ENCODE data around the gene GRAMD1A. TPM values are rescaled to one million over a fixed set of nuclear protein-coding genes. Genes with fewer than 3 reads are reported as not detected.
"Not testable (repeated sequence)": the region's sequence is repeated elsewhere in the genome, so short reads cannot be mapped to it uniquely, and the experiment has no call there.

The GRAMD1A gene
- 56.1 TPM for polyA plus RNA-seq (2013, experiment 1 of 2; ENCODE audit: insufficient read length)
- 50.8 TPM for polyA plus RNA-seq (2013, experiment 2 of 2; ENCODE audit: insufficient read length)

DNA sequence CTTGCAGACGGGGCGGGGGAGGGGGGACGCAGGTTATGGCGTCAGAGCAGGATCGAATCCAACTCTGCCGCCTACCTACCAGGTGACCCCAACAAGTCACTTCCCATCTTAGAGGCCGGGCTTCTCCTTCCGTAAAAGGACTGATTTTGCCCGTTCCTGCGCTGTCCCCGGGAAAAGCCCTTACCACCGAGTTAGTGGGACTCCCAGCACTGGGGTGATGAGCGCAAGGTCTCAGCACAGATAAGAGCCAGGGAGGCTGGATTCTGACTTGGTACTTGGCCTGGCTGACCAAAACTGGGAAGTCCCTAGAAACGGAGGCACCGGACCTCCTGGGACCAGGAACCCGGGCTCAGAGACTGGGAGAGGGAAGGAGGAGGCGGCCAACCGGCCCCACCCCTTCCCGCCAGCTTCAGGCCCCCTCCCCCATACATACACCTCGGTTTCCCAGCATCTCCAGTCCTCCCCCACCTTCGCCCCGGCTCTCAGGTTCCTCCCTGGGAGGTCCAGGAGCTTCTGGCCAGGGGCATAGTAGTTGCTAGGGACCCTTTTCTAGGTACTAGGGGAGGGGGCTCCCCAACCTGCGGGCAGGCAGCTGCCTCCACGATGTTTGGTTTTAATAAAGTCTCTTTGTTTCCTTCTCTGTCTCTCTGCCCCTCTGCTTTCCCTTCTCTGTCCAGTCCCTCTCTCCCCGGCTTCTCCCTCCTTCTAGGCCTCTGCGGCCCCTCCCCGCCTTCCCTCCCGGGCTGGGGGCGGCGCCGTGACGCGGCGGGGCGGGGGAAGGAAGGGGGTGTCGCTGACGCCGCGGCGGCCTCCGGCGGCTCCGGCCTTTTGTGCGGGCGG is at the start of gene GRAMD1A:
Gene GRAMD1A, plus strand, starts transcription at position 826 of the 840 bp plus-strand sequence. CDS start 156 bp downstream, outside the sequence.
- peak; percentile 90 for DNase-seq

GRCh38 chr19:34953092-34953491 is 47.0 kb upstream of the GRAMD1A start:
- no peak for DNase-seq

GRCh38 chr19:34957830-34958751 is 42.0 kb upstream of the GRAMD1A start:
- DNase-seq: no peak

GRCh38 chr19:34959021-34959420 is 41.1 kb upstream of the GRAMD1A start:
- no peak for DNase-seq

DNA sequence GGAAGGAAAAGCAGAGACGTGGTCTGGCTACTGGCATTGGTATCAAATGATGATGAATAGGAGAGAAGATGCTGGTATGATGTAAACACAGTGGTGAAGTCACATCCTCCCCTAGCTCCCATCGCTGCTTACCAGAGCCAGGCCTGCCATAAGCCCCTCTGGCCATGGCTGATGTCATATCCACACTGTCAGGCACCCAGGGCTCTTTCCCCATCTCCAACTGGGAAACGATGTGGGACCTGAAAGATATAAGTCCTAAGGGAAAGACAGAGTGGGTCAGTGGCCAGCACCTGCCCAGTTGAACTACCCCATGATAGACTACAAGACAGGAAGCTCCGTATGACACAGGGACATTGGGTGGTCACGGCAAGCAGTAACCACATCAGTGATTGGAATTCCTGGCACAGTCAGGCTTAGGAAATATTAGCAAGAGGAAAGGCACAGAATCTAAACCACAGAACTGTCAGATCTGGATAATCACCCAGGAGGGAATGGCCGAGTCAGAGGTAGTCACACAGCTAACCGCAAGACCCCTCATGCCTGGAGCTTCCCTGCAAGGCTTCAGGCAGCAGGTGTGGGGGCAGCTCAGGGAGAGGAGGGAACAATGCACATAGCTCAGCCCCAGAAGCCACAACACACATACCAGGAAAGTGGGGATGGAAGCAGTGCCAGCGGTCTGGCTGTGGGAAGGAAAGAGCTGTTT is 39.9 kb upstream of the GRAMD1A start:
- peak; percentile 31 for DNase-seq

GRCh38 chr19:34960940-34961679 is 39.0 kb upstream of the GRAMD1A start:
- no peak for DNase-seq

DNA sequence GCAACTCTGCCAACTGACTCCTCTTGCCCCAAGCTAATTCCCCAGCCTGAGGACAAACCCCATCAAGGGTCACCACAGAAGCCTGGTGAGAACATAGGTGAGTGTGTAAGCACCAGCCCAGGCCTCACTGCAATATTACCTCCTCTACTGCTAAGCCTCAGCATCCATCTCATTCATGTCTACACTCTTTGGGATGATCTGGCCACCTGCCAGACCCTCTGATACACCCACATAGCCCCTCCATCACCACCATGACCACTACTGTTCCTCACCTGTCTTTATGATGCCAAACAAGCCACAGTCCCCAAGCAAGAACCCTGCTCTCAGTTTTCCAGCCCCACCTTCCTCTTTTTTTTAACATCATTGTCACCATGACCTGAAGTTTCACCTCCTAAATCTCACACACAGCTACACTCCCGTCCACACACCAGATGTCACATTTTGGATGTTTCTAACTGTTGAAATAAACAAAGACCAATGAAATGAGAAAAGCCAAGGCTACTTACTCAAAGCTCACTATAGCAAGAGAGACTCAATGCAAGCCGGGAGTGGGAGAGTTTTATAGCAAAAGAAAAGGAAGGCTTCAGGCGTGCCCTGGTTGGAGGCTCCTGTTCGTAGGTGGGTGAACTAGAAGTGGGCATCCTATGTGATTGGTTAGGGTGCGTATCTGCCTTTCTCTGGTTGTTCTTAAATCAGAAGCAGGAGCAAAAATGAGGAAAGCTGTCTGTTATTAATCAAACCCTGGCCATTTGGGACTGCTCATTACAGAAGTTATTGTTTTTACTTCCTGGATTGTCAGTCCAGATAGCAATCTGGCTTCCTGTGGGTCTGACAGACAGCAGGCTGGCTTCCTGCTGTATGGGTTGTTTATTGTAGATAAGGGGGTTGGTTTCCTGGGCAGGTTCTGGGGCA is 38.1 kb upstream of the GRAMD1A start:
- DNase-seq: no peak

GRCh38 chr19:34962687-34963572 is 37.2 kb upstream of the GRAMD1A start:
- DNase-seq: no peak

DNA sequence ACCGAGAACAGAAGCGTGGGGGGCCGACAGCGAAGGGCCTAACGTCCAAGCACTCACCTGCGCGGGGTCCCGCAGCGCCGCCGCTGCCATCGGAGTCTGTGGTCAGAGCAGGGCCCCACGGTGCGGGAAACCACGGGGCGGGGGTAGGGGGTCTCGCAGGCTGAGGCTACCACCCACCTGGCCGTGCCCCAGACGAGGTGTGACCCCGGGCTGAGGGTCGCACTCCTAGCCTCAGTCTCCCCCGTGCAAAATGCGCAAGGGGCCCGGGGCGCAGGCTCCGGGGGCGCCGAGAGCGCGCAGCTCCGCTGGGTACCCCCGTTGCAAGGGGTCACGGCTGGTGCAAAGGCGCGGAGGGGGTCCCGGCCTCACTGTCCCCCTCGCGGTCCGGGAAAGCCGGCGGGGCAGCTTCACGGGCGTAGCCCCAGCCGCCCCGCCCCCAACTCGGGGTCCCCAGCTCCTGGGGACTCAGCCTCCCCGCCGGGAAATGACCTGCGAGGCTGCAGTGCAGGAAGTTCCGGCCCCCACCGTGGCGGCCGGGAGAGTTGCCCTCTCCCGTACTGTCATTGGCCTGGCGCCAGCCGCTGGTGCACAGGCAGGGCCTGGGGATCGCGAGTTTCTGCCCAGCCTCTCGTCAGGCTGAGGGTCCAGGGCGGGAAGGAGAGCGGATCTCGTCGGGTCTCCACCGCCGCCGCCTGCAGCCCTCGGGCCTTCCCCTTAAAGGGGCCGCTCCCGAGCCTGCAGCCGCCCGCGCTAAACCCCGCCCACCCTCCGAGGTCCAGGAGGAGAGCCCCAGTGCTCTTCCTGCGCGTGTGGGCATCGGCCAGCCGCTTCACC is 36.3 kb upstream of the GRAMD1A start, which contains the start of gene ZNF792:
Gene ZNF792, minus strand, starts transcription at position 657 of the 834 bp plus-strand sequence. Its CDS starts 567 bp downstream, at position 90.
- DNase-seq: peak; percentile 45

- no peak for DNase-seq
Measured at GRCh38 chr19:34964598-34964997, 35.5 kb upstream of the GRAMD1A start.

GRCh38 chr19:34965505-34965904 is 34.6 kb upstream of the GRAMD1A start:
- not testable (repeated sequence) for DNase-seq

DNA sequence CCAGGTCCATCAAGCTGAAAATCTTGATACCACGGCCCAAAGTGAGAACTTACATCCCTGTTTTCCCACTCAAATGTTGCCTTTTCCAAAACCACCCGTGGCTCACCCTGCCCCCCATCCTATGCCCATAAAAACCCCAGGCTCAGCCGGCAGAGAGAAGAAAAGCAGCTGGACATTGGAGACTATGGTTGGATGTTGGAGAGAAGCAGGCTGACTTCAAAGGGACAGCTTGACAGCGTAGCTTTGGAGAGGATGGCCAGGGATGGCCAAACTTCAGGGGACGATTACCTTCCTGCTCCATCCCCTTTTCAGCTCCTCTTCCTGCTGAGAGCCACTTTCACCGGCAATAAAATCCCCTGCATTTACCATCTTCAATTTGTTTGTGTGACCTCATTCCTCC is 32.6 kb upstream of the GRAMD1A start:
- no peak for DNase-seq

- DNase-seq: no peak
Measured at GRCh38 chr19:34969721-34970120, 30.4 kb upstream of the GRAMD1A start.

DNA sequence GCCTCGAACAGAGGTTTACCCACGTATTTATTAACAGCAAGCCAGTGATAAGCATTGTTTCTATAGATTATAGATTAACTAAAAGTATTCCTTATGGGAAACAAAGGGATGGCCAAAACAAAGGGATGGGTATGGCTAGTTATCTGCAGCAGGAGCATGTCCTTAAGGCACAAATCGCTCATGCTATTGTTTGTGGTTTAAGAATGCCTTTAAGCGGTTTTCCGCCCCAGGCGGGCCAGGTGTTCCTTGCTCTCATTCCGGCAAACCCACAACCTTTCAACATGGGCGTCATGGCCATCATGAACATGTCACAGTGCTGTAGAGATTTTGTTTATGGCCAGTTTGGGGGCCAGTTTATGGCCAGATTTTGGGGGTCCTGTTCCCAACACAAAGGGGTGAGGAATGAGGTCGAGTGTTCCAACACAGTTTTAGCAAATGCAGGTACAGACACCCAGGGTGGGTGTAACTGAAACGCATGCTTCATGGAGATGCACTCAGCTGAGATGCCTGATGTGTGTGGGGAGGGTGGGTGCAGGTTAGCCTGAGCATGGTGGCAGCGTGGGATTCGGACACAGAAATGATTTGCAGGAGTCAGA is 29.8 kb upstream of the GRAMD1A start:
- not testable (repeated sequence) for DNase-seq

DNA sequence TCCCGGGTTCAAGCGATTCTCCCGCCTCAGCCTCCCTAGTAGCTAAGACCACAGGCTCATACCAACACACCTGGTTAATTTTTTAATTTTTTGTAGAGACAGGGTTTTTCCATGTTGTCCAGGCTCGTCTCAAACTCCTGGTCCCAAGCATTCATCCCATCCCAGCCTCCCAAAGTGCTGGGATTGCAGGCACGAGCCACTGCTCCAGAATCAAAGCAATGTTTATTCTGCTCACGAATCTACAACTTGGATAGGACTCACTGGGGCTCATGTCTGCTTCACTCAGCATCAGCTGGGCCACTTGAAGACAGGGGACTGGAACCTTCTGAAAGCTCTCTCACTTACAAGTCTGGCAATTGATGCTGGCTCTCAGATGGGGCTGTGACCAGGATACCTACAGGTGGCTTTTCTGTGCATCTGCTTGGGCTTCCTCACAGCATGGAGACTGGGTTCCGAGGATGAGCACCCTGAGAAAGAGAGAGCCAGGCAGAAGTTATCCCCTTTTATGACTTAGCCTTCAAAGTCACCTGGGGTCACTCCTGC is 27.9 kb upstream of the GRAMD1A start:
- no peak for DNase-seq

DNA sequence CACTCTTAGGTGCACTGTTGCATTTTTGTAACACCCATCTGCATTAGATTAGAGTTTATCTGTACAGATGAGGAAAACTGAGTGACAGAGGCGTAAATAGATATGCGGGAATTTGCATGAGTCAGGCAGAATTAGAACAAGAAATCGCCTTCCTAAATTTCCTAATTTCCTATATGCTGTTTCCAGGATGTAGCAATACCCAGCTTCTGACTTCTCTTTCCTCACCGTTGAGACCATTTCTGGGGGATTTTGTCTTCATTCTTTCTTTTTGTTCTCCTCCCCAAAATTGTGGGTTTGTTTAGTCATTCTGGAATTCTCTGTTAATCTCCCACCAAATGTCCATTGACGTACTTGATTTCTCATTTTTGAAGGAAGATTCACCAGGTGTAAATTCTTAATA is 25.5 kb upstream of the GRAMD1A start:
- DNase-seq: no peak

DNA sequence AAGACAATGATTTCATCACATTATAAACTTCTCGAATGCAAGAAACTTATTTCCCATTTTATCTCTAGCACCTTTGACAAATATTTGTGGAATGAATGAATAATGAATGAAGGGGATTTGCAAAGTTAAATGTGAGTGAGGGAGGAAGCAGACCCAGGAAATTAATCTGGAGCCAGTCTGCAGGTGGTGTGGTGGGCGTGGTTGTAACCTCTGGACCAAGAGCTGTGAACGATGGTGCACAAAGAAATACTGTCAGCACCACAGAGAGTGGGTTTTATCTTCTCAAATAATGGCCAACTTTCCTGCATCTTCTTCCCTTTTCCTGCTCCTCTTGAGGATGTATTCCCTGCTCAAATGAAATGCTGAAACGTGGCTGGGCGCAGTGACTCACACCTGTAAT is 25.1 kb upstream of the GRAMD1A start:
- no peak for DNase-seq

DNA sequence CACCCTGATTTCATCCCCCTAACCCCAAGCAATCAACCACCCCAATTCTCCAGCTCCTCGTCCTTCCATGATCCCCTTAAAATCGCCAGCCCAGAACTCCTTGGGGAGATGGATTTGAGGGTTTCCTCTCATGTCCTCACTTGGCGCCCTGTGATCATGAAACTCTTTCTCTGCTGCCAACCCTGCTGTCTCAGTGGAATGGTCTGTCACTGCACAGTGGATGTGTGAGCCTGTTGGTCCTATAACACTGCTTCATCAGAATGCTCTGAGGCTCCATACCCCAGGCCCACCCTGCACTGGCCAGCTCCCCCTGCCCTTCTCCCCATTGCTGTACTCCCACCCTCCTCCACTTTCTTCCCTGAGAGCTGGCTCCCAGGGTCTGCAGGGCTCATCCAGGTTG is 23.5 kb upstream of the GRAMD1A start:
- DNase-seq: no peak

Data from fibroblast of skin of scalp (primary cell).